ENCODE measurements around the gene DBET. TPM values are rescaled to one million over a fixed set of nuclear protein-coding genes. Genes with fewer than 3 reads are reported as not detected.

Gene DBET
- total RNA-seq, 1 donor from 2014 or later: not detected

Other genes with a start within 250 kb of the DBET start
- gene FRG1, start 123.6 kb upstream of the DBET start, total RNA-seq: 21.8 and 24.0 TPM in 2 replicates
- gene FRG2, start 37.2 kb upstream of the DBET start, total RNA-seq: not detected in 2 replicates
- not detected in 2 replicates for gene DUX4, start 109.3 kb downstream of the DBET start, total RNA-seq

Data from lung microvascular endothelial cell (primary cell).